IPS-20b (cell line): ENCODE results near the gene LCMT1.
"Not testable (repeated sequence)": the region's sequence is repeated elsewhere in the genome, so short reads cannot be mapped to it uniquely, and the experiment has no call there.

Experiments used
- H3K27ac ChIP-seq: one replicate; pipeline ENCODE4 v1.5.1; 2013; ENCODE audit warnings: low read length
- H3K27me3 ChIP-seq: 2 replicates; pipeline ENCODE4 v1.6.1; 2013; ENCODE audit warnings: mild to moderate bottlenecking, low read length, inconsistent platforms; ENCODE audit not compliant: insufficient read depth
- H3K36me3 ChIP-seq: 2 replicates; pipeline ENCODE4 v1.6.1; 2013; ENCODE audit warnings: low read depth, mild to moderate bottlenecking, inconsistent platforms, low read length, moderate library complexity; ENCODE audit not compliant: insufficient read depth
- H3K4me1 ChIP-seq: 2 replicates; pipeline ENCODE4 v1.6.1; 2013; ENCODE audit warnings: mild to moderate bottlenecking, control low read depth, inconsistent platforms, low read length, moderate library complexity; ENCODE audit not compliant: insufficient read depth
- H3K4me3 ChIP-seq: 2 replicates; pipeline ENCODE4 v1.5.1; 2013; ENCODE audit warnings: mild to moderate bottlenecking, low read length, inconsistent platforms
- H3K9ac ChIP-seq: 2 replicates; pipeline ENCODE4 v1.6.1; 2013; ENCODE audit warnings: low read depth, mild to moderate bottlenecking, inconsistent platforms, low read length, moderate library complexity
- H3K9me3 ChIP-seq: 2 replicates; pipeline ENCODE4 v1.6.1; 2013; ENCODE audit warnings: mild to moderate bottlenecking, low read depth, low read length, inconsistent platforms; ENCODE audit not compliant: insufficient read depth

Gene LCMT1

GRCh38 chr16:25124503-25124902 is 13.0 kb downstream of the LCMT1 start:
- no peak overlapping the region for H3K4me3 ChIP-seq
- H3K27ac ChIP-seq, result no peak overlapping the region
- H3K9ac ChIP-seq, result no peak overlapping the region
- H3K4me1 ChIP-seq, result no peaks in the 10 kb centered on the region
- no peaks in the 10 kb centered on the region for H3K27me3 ChIP-seq
- H3K36me3 ChIP-seq, result peaks cover 15% of the 10 kb centered on the region
- H3K9me3 ChIP-seq, result no peaks in the 10 kb centered on the region

GRCh38 chr16:25126086-25126666 is 14.6 kb downstream of the LCMT1 start:
- H3K9ac ChIP-seq, H3K27me3 ChIP-seq, H3K4me3 ChIP-seq, H3K4me1 ChIP-seq, H3K9me3 ChIP-seq, H3K27ac ChIP-seq: not testable (repeated sequence)
- peaks cover 25% of the 10 kb centered on the region for H3K36me3 ChIP-seq

- Histone ChIP-seq H3K36me3 (peaks cover 30% of the 10 kb centered on the region), H3K9ac (no peak overlapping the region), H3K4me1 (no peaks in the 10 kb centered on the region), H3K27me3 (no peaks in the 10 kb centered on the region), H3K4me3 (no peak overlapping the region), H3K9me3 (no peaks in the 10 kb centered on the region), H3K27ac (no peak overlapping the region)
Measured at GRCh38 chr16:25126820-25127232, 15.3 kb downstream of the LCMT1 start.

DNA sequence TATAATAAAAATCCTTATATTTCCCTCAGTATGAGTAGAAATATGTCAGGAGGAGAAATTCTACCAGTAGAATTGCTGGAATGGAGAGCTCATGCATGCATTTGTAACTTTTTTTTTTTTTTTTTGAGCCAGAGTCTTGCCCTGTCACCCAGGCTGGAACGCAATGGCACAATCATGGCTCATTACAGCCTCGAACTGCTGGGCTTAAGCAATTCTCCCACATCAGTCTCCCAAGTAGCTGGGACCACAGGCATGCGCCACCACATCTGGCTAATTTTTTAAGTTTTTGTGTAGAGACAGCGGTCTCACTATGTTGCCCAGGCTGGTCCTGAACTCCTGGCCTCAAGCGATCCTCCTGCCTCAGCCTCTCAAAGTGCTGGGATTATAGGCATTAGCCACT is 21.2 kb downstream of the LCMT1 start:
- H3K9ac ChIP-seq, H3K4me1 ChIP-seq, H3K9me3 ChIP-seq, H3K27me3 ChIP-seq, H3K4me3 ChIP-seq, H3K27ac ChIP-seq: not testable (repeated sequence)
- peaks cover 74% of the 10 kb centered on the region for H3K36me3 ChIP-seq

GRCh38 chr16:25134166-25134700 is 22.7 kb downstream of the LCMT1 start:
- Histone ChIP-seq H3K4me3 (no peak overlapping the region), H3K4me1 (no peaks in the 10 kb centered on the region), H3K36me3 (peaks cover 72% of the 10 kb centered on the region), H3K9me3 (no peaks in the 10 kb centered on the region), H3K27ac (no peak overlapping the region), H3K9ac (no peak overlapping the region), H3K27me3 (no peaks in the 10 kb centered on the region)

DNA sequence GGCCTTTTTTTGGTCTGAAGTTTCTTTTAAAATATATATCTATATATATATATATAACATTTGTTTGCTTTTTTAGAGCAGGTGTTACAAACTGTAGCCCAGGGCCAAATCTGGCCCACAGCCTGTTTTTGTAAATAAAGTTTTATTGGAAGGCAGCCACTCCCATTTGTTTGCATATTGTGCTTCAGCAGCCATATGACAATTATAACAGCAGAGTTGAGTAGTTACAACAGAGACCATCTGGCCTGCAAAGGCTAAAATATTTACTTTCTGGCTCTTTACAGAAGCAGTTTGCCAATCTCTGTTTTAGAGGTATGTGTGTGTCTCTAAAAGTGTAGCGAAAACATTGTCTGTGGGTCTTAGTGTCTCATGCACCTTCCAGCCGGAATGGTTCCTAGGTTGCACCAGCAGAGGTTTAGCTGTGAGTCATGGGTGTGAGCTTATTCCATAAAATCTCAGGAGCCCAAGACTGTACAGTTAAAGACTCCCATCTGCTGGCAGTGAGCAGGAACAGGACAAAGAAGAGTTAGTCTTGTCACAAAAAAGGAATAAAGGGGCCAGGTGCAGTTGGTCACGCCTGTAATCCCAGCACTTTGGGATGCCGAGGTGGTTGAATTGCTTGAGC is 23.8 kb downstream of the LCMT1 start:
- Histone ChIP-seq H3K27ac (no peak overlapping the region), H3K4me3 (no peak overlapping the region), H3K36me3 (peaks cover 76% of the 10 kb centered on the region), H3K27me3 (no peaks in the 10 kb centered on the region), H3K9me3 (no peaks in the 10 kb centered on the region), H3K9ac (no peak overlapping the region), H3K4me1 (no peaks in the 10 kb centered on the region; the same call in 1 of the 2 replicates)

DNA sequence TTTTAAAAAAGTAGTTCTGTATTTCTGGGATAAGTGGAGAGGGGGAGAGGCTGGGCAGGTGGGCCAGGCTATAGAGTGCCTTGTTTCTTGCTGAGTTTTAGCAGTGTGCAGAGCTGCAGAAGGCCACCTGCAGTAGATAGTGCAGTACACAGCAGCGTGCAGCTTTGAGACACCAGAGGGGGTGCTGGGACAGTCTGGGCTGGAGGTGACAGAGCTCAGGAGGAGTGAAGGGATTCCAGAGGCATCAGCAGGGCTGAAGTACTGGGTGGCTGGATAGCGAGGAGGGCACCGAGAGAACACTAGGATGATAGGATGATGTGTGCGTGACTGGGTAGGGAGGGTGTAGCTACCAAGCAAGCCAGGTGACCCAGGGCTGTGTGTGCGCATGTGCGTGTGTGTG is 26.6 kb downstream of the LCMT1 start:
- Histone ChIP-seq H3K4me3 (no peak overlapping the region), H3K27me3 (no peaks in the 10 kb centered on the region), H3K9ac (no peak overlapping the region), H3K4me1 (no peaks in the 10 kb centered on the region; the same call in 1 of the 2 replicates), H3K27ac (no peak overlapping the region), H3K9me3 (no peaks in the 10 kb centered on the region), H3K36me3 (peaks cover 80% of the 10 kb centered on the region)

GRCh38 chr16:25140459-25140858 is 28.9 kb downstream of the LCMT1 start:
- Histone ChIP-seq H3K9ac (no peak overlapping the region), H3K27me3 (no peaks in the 10 kb centered on the region), H3K4me3 (no peak overlapping the region), H3K27ac (no peak overlapping the region), H3K4me1 (no peaks in the 10 kb centered on the region; the same call in 1 of the 2 replicates), H3K36me3 (peaks cover 87% of the 10 kb centered on the region), H3K9me3 (no peaks in the 10 kb centered on the region)

- H3K36me3 ChIP-seq, result peaks cover 85% of the 10 kb centered on the region
- H3K27me3 ChIP-seq, result no peaks in the 10 kb centered on the region
- no peaks in the 10 kb centered on the region for H3K9me3 ChIP-seq
- no peak overlapping the region for H3K9ac ChIP-seq
- H3K4me3 ChIP-seq, result no peak overlapping the region
- no peak overlapping the region for H3K27ac ChIP-seq
- no peaks in the 10 kb centered on the region; the same call in 1 of the 2 replicates for H3K4me1 ChIP-seq
Measured at GRCh38 chr16:25141648-25142047, 30.1 kb downstream of the LCMT1 start.

DNA sequence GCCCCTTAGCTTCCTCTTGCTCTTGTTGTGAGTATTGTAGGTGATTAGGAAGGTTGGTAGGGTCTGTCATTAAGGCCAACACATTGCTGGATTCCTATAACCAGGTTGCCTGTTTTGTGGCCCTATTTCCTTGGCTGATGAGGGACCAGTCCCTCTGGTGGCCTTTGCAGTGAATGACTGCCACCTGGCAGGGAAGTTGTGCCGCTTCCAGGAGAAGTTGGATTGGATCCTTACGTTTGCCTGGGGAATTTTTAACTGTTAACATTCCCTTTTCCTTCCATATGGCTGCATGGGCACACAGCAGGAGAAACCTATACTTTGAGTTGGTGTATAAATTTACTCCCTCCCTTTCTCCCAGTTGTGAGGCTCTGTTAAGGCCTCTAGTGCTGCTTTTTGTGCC is 32.4 kb downstream of the LCMT1 start:
- Histone ChIP-seq H3K36me3 (peaks cover 74% of the 10 kb centered on the region), H3K4me1 (peaks cover 6% of the 10 kb centered on the region; the same call in 1 of the 2 replicates), H3K27me3 (no peaks in the 10 kb centered on the region), H3K9me3 (no peaks in the 10 kb centered on the region), H3K27ac (no peak overlapping the region), H3K4me3 (no peak overlapping the region), H3K9ac (no peak overlapping the region)

- Histone ChIP-seq H3K4me3 (no peak overlapping the region), H3K9me3 (no peaks in the 10 kb centered on the region), H3K27ac (no peak overlapping the region), H3K27me3 (no peaks in the 10 kb centered on the region), H3K4me1 (peaks cover 6% of the 10 kb centered on the region; the same call in 1 of the 2 replicates), H3K36me3 (peaks cover 49% of the 10 kb centered on the region), H3K9ac (no peak overlapping the region)
Measured at GRCh38 chr16:25148568-25149215, 37.1 kb downstream of the LCMT1 start.

GRCh38 chr16:25151996-25152395 is 40.5 kb downstream of the LCMT1 start:
- H3K9me3 ChIP-seq, result no peaks in the 10 kb centered on the region
- no peaks in the 10 kb centered on the region for H3K27me3 ChIP-seq
- H3K9ac ChIP-seq, result no peak overlapping the region
- H3K27ac ChIP-seq, result no peak overlapping the region
- peaks cover 39% of the 10 kb centered on the region for H3K36me3 ChIP-seq
- H3K4me1 ChIP-seq, result peaks cover 6% of the 10 kb centered on the region; the same call in 1 of the 2 replicates
- no peak overlapping the region for H3K4me3 ChIP-seq
